GM13977 (cell line): ENCODE data around the gene PIEZO1.
"Not testable (repeated sequence)": the region's sequence is repeated elsewhere in the genome, so short reads cannot be mapped to it uniquely, and the experiment has no call there.

Experiments
- DNase-seq: peaks from one replicate; pipeline ENCODE4 v3.0.0; 2012; ENCODE audit warnings: low spot score
- CTCF ChIP-seq: IDR thresholded peaks from 2 replicates; pipeline ENCODE4 v1.5.1; 2012; ENCODE audit warnings: mild to moderate bottlenecking, control low read depth; ENCODE audit not compliant: insufficient read depth; ENCODE audit errors: extremely low read depth, missing control alignments
- in situ Hi-C: fragments of 300-500 bp; cut with MboI; formaldehyde crosslinking; loops from one replicate; pipeline ENCODE4 v1.12.0; 2022; ENCODE audit warnings: low sequenced_read_pairs, low pct_unique_long_range_greater_than_20kb, mixed read lengths, inconsistent platforms; ENCODE audit not compliant: unreplicated experiment

PIEZO1 gene

DNA sequence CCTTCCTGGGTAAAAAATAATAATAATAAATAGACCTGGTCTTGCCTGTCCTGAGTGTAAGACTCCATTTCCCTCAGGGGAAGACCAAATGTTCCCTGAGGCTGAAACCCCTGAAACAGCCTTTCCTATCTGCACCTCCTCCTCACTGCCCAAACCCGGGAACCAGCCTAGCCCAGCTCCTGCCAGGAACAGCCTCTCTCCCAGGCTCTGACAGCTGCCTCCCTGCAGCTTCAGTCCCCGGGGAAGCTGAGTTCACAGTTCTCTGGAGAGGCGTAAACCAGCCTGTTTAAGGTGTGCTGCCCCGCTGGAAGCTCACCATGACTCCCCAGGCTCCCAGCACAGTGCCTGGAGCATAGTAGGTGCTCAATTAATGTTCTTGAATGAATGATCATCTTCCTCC, 11.3 kb upstream of the PIEZO1 start:
- DNase-seq: no peak
- TF ChIP-seq CTCF: no peak
- in situ Hi-C loops: no loop called here

DNA sequence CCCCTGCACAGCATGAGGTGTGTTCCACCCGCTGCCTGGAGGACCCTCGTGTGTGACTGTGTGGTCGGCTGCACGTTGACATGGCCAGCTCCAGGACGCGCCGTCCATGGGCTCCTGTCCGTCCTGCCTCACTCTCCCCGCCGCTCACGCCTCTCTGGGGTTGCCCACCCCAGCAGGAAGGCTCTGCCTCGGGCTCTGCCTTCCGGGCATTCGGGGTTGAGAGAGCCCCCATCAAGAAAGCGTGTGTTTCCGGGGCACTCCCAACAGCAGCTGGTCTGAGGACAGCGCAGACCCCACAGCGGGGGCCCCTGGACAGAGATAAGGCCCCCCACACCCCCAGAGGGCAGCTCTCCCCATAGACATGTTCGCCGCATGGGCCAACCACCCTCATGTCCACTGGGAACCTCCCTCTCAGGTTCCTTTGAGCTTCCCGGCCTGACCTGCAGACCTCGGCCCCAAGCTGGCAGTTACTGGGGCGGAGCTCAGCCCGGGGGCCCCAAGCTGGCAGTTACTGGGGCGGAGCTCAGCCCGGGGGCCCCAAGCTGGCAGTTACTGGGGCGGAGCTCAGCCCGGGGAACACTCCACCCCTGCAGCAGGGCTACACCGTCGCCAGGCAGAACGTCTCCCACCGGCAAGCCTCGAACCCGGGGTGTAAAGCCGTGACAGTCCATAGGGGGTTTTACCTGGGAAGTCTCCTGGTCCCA, 8.4 kb upstream of the PIEZO1 start:
- DNase-seq: no peak
- in situ Hi-C loops: no loop called here
- TF ChIP-seq CTCF: no peak

DNA sequence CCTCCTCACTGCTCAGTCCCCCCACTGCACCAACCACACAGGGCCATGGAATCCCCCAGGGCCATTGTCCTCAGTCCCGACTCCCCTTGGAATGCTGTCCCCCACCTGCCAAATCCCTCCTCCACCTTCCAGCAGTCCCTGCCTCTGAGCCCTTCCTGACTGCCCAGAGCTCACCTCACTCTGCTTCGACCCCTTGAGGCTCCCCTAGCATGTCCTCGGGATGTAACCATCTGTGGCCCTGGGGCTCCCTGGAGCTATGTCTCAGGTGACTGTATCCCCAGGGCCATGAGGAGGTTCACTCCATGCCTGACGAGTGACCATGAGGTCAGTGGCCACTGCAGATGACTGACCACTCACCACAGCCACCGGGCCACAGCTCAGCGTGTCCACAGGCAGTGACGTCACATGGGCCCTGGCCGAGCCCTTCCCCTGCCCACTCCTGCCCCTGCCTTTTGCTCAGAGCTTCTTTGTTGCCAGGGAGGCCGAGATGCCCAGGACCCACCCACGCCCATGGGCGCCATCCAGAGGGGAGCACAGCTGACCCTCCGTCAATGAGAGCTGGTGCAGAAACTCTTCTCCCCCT, 7.7 kb upstream of the PIEZO1 start:
- no peak for TF ChIP-seq CTCF
- in situ Hi-C loops: no loop called here
- no peak for DNase-seq

DNA sequence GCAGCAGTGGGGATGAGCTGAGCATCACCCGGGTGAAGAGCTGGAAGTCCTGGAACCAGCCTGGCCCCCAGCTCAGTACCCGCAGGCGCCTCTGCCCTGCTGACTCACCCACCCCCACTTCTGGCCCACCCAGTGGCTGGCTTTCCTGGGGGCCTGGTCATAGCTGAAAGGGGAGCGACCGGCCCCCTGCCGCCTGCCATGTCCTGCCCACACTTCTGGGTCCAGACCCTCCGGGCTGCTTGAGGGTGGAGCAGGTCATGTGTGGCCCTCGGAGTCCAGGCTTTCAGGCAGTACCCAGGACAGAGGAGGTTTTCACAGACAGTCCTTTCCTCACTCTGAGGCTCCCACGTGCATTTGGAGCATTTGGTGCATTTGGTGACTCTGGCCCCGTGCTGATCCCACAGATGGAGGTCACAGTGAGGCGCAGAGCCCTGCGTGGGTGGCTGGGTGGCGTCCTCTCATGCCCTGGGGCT, 7.1 kb upstream of the PIEZO1 start:
- in situ Hi-C loops: no loop called here
- DNase-seq: no peak
- no peak for TF ChIP-seq CTCF

DNA sequence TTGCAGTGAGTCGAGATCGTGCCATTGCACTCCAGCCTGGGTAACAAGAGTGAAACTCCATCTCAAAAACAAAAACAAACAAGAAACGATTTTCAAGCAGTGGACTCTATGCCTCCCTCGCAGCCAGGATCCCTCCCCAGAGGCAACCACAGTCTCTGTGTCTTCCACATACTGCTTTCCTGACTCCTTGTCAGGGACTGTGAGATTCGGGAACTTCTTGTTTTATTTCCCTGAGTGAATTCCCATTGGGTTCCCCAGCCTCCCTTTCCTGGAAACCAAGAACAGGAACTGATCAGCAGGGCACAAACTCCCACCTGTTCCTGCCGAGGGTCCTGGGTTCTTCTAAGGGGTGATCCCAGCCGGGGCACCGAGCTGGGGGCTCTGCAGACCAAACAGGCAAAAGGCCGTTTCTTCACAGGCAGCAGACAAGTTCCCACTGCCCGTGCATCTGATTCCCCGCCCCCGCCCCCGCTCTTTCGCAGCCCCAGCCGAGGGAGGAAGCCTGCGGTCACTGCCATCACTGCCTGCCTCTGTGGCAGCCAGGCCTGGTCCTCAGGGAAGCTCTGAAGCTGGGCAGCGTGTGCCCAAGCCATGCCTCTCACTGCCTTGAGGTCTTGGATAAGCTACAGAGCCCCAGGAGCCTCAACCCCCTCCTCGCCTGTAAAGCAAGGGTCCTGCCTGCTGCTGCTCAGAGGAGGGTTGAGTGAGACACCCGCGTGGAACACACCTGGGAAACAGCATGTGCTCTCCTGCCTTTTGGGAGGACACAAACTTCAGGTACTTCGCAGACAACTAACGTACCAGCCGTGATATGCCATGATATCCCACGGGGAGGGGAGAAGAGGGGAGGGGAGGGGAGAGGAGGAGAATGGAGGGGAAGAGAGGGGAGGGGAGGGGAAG, 5.5 kb upstream of the PIEZO1 start:
- DNase-seq: no peak
- in situ Hi-C loops: no loop called here
- TF ChIP-seq CTCF: no peak

- no peak for DNase-seq
- in situ Hi-C loops: loop anchor here (10.0 kb wide), 1 partner anchor 55 kb away; no protein-coding TSS in a partner anchor
- no peak for TF ChIP-seq CTCF
Observed at GRCh38 chr16:88789594-88789993, 4.6 kb upstream of the PIEZO1 start.

- not testable (repeated sequence) for DNase-seq
- in situ Hi-C loops: loop anchor here (10.0 kb wide), 1 partner anchor 54 kb away; no protein-coding TSS in a partner anchor
Observed at GRCh38 chr16:88788749-88789148, 3.7 kb upstream of the PIEZO1 start.
